GM13977 (cell line): ENCODE measurements around the gene PPM1A.
"Not testable (repeated sequence)": the region's sequence is repeated elsewhere in the genome, so short reads cannot be mapped to it uniquely, and the experiment has no call there.

Experiments used
- DNase-seq: peaks from one replicate; pipeline ENCODE4 v3.0.0; 2012; ENCODE audit warnings: low spot score
- CTCF ChIP-seq: IDR thresholded peaks from 2 replicates; pipeline ENCODE4 v1.5.1; 2012; ENCODE audit warnings: mild to moderate bottlenecking, control low read depth; ENCODE audit not compliant: insufficient read depth; ENCODE audit errors: extremely low read depth, missing control alignments
- in situ Hi-C: fragments of 300-500 bp; cut with MboI; formaldehyde crosslinking; loops from one replicate; pipeline ENCODE4 v1.12.0; 2022; ENCODE audit warnings: low sequenced_read_pairs, low pct_unique_long_range_greater_than_20kb, mixed read lengths, inconsistent platforms; ENCODE audit not compliant: unreplicated experiment

The PPM1A gene

DNA sequence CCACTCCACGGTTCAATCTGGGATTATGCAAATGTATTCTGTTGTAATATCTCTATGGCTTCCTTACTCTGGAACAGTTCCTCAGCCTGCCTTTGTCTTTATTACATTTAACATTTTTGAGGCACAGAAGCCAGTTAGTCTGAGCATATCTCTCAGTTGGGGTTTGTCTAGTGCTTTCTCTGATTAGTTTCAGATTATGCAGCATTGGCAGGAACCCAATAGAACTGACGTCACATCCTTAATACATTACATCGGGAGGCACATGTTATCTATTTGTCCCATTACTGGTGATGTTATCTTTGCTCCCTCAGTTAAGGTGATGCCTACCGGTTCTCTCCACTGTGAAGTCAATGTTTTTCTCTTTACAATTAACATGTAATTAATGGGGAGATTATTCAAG lies 62.4 kb downstream of the PPM1A start:
- in situ Hi-C loops: no loop called here
- DNase-seq: no peak
- TF ChIP-seq CTCF: no peak

GRCh38 chr14:60313093-60313492 lies 64.1 kb downstream of the PPM1A start:
- no peak for DNase-seq
- no peak for TF ChIP-seq CTCF

GRCh38 chr14:60315196-60315990 lies 66.4 kb downstream of the PPM1A start:
- in situ Hi-C loops: no loop called here
- TF ChIP-seq CTCF: no peak
- DNase-seq: no peak

More at GRCh38 chr14:60313093-60313492, 64.1 kb downstream of the PPM1A start:
- in situ Hi-C loops: no loop called here

- TF ChIP-seq CTCF: no peak
- in situ Hi-C loops: no loop called here
- DNase-seq: no peak
Measured at GRCh38 chr14:60317609-60318008, 68.6 kb downstream of the PPM1A start.

GRCh38 chr14:60320860-60321259 lies 71.8 kb downstream of the PPM1A start:
- DNase-seq, in situ Hi-C loops: not testable (repeated sequence)

- in situ Hi-C loops: no loop called here
- TF ChIP-seq CTCF: no peak
- DNase-seq: no peak
Measured at GRCh38 chr14:60323199-60323896, 74.3 kb downstream of the PPM1A start.

GRCh38 chr14:60324837-60325236 lies 75.8 kb downstream of the PPM1A start:
- in situ Hi-C loops: no loop called here
- no peak for TF ChIP-seq CTCF
- no peak for DNase-seq
